Natural killer cell (primary cell): Measurements from ENCODE around the gene CDH13. TPM values are rescaled to one million over a fixed set of nuclear protein-coding genes. Genes with fewer than 3 reads are reported as not detected.

Experiments used
- ATAC-seq, 3 donors: fragments of 150-1000 bp in 2 of 3; fragments of 200-7000 bp in 1 of 3; cut with Tn5 transposase; 1 replicate in 1 of 3; 2 replicates in 2 of 3; pipeline ENCODE4 v1.10.0; 2021; ENCODE audit warnings: mild to moderate bottlenecking in 2 of 3, moderate library complexity in 2 of 3
- DNase-seq, 2 donors: peaks; one replicate each; pipeline versions ENCODE4 v3.0.0 to v3.0.0-alpha.2; 2013 to 2021; ENCODE audit warnings: mixed read lengths in 1 of 2
- H3K27ac ChIP-seq: one replicate; pipeline ENCODE4 v1.5.1; 2013; ENCODE audit warnings: mild to moderate bottlenecking, low read length
- H3K27me3 ChIP-seq: one replicate; pipeline ENCODE4 v1.6.1; 2013; ENCODE audit warnings: low read length; ENCODE audit not compliant: control insufficient read depth, insufficient read depth
- H3K36me3 ChIP-seq: one replicate; pipeline ENCODE4 v1.6.1; 2013; ENCODE audit warnings: low read length; ENCODE audit not compliant: control insufficient read depth, insufficient read depth
- H3K4me1 ChIP-seq: one replicate; pipeline ENCODE4 v1.6.1; 2013; ENCODE audit warnings: low read length; ENCODE audit not compliant: control insufficient read depth, insufficient read depth
- H3K4me3 ChIP-seq: one replicate; pipeline ENCODE4 v1.5.1; 2013; ENCODE audit warnings: low read length
- H3K9me3 ChIP-seq: one replicate; pipeline ENCODE4 v1.6.1; 2013; ENCODE audit warnings: low read length; ENCODE audit not compliant: control insufficient read depth, insufficient read depth
- H3K27ac Mint-ChIP-seq, 2 donors: one replicate each; pipeline ENCODE4 v1.8.0; 2022; ENCODE audit warnings: mild to moderate bottlenecking in 2 of 2, mixed read lengths in 2 of 2, moderate library complexity in 1 of 2
- H3K27me3 Mint-ChIP-seq, 2 donors: one replicate each; pipeline ENCODE4 v1.8.0; 2022; ENCODE audit warnings: low read depth in 2 of 2, mixed read lengths in 2 of 2
- H3K36me3 Mint-ChIP-seq: one replicate; pipeline ENCODE4 v1.8.0; 2022; ENCODE audit warnings: mixed read lengths
- H3K4me1 Mint-ChIP-seq, 2 donors: one replicate each; pipeline ENCODE4 v1.8.0; 2022; ENCODE audit warnings: mixed read lengths in 2 of 2
- H3K4me3 Mint-ChIP-seq: one replicate; pipeline ENCODE4 v1.8.0; 2022; ENCODE audit warnings: mild to moderate bottlenecking, moderate library complexity, mixed read lengths
- H3K9me3 Mint-ChIP-seq, 2 donors: one replicate each; pipeline ENCODE4 v1.8.0; 2022; ENCODE audit warnings: mixed read lengths in 2 of 2
- CTCF ChIP-seq: fragments of 200-600 bp; IDR thresholded peaks from one replicate; pipeline ENCODE4 v1.8.0; 2022; ENCODE audit warnings: antibody characterized with exemption
- WGBS: methylation state at CpG from one replicate; pipeline ENCODE4 v1.1.7; 2013; ENCODE audit warnings: missing lambda C conversion rate; ENCODE audit not compliant: insufficient coverage; 5-methylcytosine and 5-hydroxymethylcytosine counted together
- intact Hi-C: fragments of 100-400 bp; cut with micrococcal nuclease; formaldehyde crosslinking; loops from one replicate; pipeline ENCODE4 v1.14.2; 2022
- total RNA-seq, 4 donors: library from RNA; stranded (reverse); fragments of 120-200 nt in 1 of 4; gene quantifications; one replicate each; pipeline versions ENCODE4 v1.2.3 to v1.2.4, GENCODE V29; 2013 to 2022

The CDH13 gene
- total RNA-seq, 3 donors from 2014 or later (not counting 1 experiment from before 2014, with no cell fraction given): not detected

GRCh38 chr16:83717814-83718213 lies 1091.0 kb downstream of the CDH13 start:
- Histone ChIP-seq H3K4me3 (no peak overlapping the region), H3K36me3 (no peaks in the 10 kb centered on the region), H3K9me3 (no peaks in the 10 kb centered on the region), H3K27ac (no peak overlapping the region), H3K4me1 (no peaks in the 10 kb centered on the region), H3K27me3 (no peaks in the 10 kb centered on the region)
- 73% methylated on average over 4 of the region's 4 CpGs for WGBS
- Mint-ChIP-seq H3K9me3 (no peaks in the 10 kb centered on the region), H3K4me1 (no peaks in the 10 kb centered on the region), H3K27me3 (peaks cover 3 to 8% of the 10 kb centered on the region in 2 donors), H3K27ac (no peak overlapping the region), H3K36me3 (no peaks in the 10 kb centered on the region), H3K4me3 (no peak overlapping the region)
- intact Hi-C loops: no loop called here
- DNase-seq (no peak), ATAC-seq (no peak)
- TF ChIP-seq CTCF: no peak

GRCh38 chr16:83720213-83720612 lies 1093.4 kb downstream of the CDH13 start:
- H3K36me3 Mint-ChIP-seq: no peaks in the 10 kb centered on the region
- Histone ChIP-seq H3K4me3 (no peak overlapping the region), H3K4me1 (no peaks in the 10 kb centered on the region), H3K9me3 (no peaks in the 10 kb centered on the region), H3K27ac (no peak overlapping the region), H3K36me3 (no peaks in the 10 kb centered on the region), H3K27me3 (no peaks in the 10 kb centered on the region)
- ATAC-seq (no peak), DNase-seq (no peak)
- peaks cover 3 to 8% of the 10 kb centered on the region in 2 donors for H3K27me3 Mint-ChIP-seq
- intact Hi-C loops: no loop called here
- no peak for TF ChIP-seq CTCF
- H3K27ac Mint-ChIP-seq: no peak overlapping the region
- no peak overlapping the region for H3K4me3 Mint-ChIP-seq
- H3K9me3 Mint-ChIP-seq: peaks cover 0 to 3% of the 10 kb centered on the region in 2 donors
- no peaks in the 10 kb centered on the region for H3K4me1 Mint-ChIP-seq
- WGBS: 89% methylated on average over 5 of the region's 5 CpGs

- 79% methylated on average over 4 of the region's 4 CpGs for WGBS
- no peak overlapping the region for H3K4me3 ChIP-seq
- Mint-ChIP-seq H3K36me3 (no peaks in the 10 kb centered on the region), H3K9me3 (peaks cover 0 to 3% of the 10 kb centered on the region in 2 donors), H3K27ac (no peak overlapping the region), H3K27me3 (peaks cover under 1 to 8% of the 10 kb centered on the region in 2 donors), H3K4me3 (no peak overlapping the region), H3K4me1 (no peaks in the 10 kb centered on the region)
- no peak overlapping the region for H3K27ac ChIP-seq
- H3K9me3 ChIP-seq: no peaks in the 10 kb centered on the region
- intact Hi-C loops: no loop called here
- TF ChIP-seq CTCF: no peak
- no peaks in the 10 kb centered on the region for H3K4me1 ChIP-seq
- no peaks in the 10 kb centered on the region for H3K27me3 ChIP-seq
- no peak for ATAC-seq
- no peaks in the 10 kb centered on the region for H3K36me3 ChIP-seq
- no peak for DNase-seq
These were observed 1094.2 kb downstream of the CDH13 start for GRCh38 chr16:83720981-83721380.

GRCh38 chr16:83721676-83722075 lies 1094.9 kb downstream of the CDH13 start:
- DNase-seq (no peak), ATAC-seq (no peak)
- H3K27ac Mint-ChIP-seq: no peak overlapping the region
- H3K27me3 ChIP-seq: no peaks in the 10 kb centered on the region
- H3K36me3 ChIP-seq: no peaks in the 10 kb centered on the region
- 51% methylated on average over 3 of the region's 3 CpGs for WGBS
- no peak overlapping the region for H3K4me3 Mint-ChIP-seq
- H3K4me1 Mint-ChIP-seq: peaks cover 0 to under 1% of the 10 kb centered on the region in 2 donors
- H3K9me3 Mint-ChIP-seq: peaks cover 0 to 3% of the 10 kb centered on the region in 2 donors
- H3K36me3 Mint-ChIP-seq: no peaks in the 10 kb centered on the region
- no peaks in the 10 kb centered on the region for H3K9me3 ChIP-seq
- H3K4me3 ChIP-seq: no peak overlapping the region
- TF ChIP-seq CTCF: no peak
- H3K4me1 ChIP-seq: no peaks in the 10 kb centered on the region
- intact Hi-C loops: no loop called here
- no peak overlapping the region for H3K27ac ChIP-seq
- peaks cover 0 to 8% of the 10 kb centered on the region in 2 donors for H3K27me3 Mint-ChIP-seq
